ENCODE data around the gene PSMC4.

- no peak for TF ChIP-seq CTCF (IDR thresholded peaks at IDR 0.05)
- no peak for TF ChIP-seq POLR2AphosphoS5 (IDR thresholded peaks at IDR 0.05)
These were observed 22.6 kb downstream of the PSMC4 start for GRCh38 chr19:39993605-39994004.
